Kidney epithelial cell (primary cell): ENCODE results near the gene MADCAM1. TPM values are rescaled to one million over a fixed set of nuclear protein-coding genes. Genes with fewer than 3 reads are reported as not detected.

Experiments
- DNase-seq: peaks from one replicate; pipeline ENCODE4 v3.0.0-alpha.2; 2010; ENCODE audit warnings: low read depth
- H3K27me3 ChIP-seq: 2 replicates; pipeline ENCODE4 v1.6.0; 2011; ENCODE audit warnings: low read length; ENCODE audit not compliant: control insufficient read depth, insufficient read depth
- H3K36me3 ChIP-seq: 2 replicates; pipeline ENCODE4 v1.5.1; 2011; ENCODE audit warnings: low read length; ENCODE audit not compliant: control insufficient read depth, insufficient read depth
- H3K4me3 ChIP-seq: 2 replicates; pipeline ENCODE4 v1.5.1; 2011; ENCODE audit warnings: low read depth, mild to moderate bottlenecking, control low read depth, low read length
- CTCF ChIP-seq: IDR thresholded peaks from 2 replicates; pipeline ENCODE4 v1.5.1; 2011; ENCODE audit warnings: mild to moderate bottlenecking, moderate library complexity, low read length, control low read depth, inconsistent platforms; ENCODE audit not compliant: insufficient read depth, poor library complexity, severe bottlenecking
- total RNA-seq: library from RNA; depleted of rRNA; stranded (reverse); fragments of >200 nt; gene quantifications from 2 replicates; pipeline ENCODE4 v1.2.3, GENCODE V29; 2015

MADCAM1 gene
- total RNA-seq, 1 donor from 2014 or later, result 0.46 TPM

- TF ChIP-seq CTCF, result no peak
- no peaks in the 10 kb centered on the region for H3K36me3 ChIP-seq
- peaks cover 11% of the 10 kb centered on the region for H3K27me3 ChIP-seq
- DNase-seq, result no peak
- H3K4me3 ChIP-seq, result no peak overlapping the region
Observed at GRCh38 chr19:483332-484072, 12.8 kb upstream of the MADCAM1 start.

DNA sequence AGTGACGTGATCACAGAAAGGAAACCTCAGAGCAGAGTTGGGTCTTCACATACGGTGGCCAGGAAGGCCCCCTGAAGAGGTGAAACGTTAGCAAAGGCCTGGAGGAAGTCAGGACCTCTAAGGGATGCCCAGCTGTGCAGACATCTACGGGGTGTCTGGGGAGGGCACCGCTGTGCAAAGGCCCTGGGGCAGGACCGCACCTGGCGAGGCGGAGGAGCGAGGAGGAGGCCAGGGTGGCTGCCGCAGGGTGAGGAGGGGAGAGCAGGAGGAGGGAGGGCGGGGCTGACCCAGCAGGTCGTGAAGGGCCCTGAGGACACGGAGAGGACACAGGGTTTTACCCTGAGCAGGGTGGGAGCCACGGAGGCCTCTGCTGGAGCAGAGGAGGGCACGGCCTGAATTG, 11.8 kb upstream of the MADCAM1 start:
- Histone ChIP-seq H3K4me3 (no peak overlapping the region), H3K36me3 (no peaks in the 10 kb centered on the region), H3K27me3 (peaks cover 9% of the 10 kb centered on the region)
- DNase-seq, result no peak
- TF ChIP-seq CTCF, result no peak

DNA sequence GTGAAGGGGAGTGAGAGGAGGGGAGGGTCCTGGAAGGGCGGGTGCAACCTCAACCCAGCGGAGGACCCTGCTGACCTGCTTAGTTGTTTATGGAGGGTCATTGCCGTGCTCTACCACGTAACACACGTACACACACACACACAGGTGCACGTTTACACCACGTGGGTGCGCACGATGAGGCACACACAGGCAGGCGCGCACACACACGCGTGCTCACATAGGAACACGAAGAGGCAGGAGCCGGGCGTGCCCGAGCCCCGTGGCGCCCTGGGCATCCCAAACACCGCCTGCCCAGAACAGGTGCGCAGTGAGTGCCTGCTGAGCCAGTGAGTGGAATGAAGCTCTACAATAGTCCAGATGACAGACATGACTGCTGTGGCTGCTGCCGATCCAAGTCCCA, 11.2 kb upstream of the MADCAM1 start:
- no peak overlapping the region for H3K4me3 ChIP-seq
- no peak for TF ChIP-seq CTCF
- DNase-seq, result no peak
- no peaks in the 10 kb centered on the region for H3K36me3 ChIP-seq
- H3K27me3 ChIP-seq, result peaks cover 9% of the 10 kb centered on the region

- no peak for DNase-seq
- TF ChIP-seq CTCF, result no peak
- H3K36me3 ChIP-seq, result no peaks in the 10 kb centered on the region
- no peak overlapping the region for H3K4me3 ChIP-seq
- H3K27me3 ChIP-seq, result peaks cover 9% of the 10 kb centered on the region
Observed at GRCh38 chr19:485583-486236, 10.6 kb upstream of the MADCAM1 start.

DNA sequence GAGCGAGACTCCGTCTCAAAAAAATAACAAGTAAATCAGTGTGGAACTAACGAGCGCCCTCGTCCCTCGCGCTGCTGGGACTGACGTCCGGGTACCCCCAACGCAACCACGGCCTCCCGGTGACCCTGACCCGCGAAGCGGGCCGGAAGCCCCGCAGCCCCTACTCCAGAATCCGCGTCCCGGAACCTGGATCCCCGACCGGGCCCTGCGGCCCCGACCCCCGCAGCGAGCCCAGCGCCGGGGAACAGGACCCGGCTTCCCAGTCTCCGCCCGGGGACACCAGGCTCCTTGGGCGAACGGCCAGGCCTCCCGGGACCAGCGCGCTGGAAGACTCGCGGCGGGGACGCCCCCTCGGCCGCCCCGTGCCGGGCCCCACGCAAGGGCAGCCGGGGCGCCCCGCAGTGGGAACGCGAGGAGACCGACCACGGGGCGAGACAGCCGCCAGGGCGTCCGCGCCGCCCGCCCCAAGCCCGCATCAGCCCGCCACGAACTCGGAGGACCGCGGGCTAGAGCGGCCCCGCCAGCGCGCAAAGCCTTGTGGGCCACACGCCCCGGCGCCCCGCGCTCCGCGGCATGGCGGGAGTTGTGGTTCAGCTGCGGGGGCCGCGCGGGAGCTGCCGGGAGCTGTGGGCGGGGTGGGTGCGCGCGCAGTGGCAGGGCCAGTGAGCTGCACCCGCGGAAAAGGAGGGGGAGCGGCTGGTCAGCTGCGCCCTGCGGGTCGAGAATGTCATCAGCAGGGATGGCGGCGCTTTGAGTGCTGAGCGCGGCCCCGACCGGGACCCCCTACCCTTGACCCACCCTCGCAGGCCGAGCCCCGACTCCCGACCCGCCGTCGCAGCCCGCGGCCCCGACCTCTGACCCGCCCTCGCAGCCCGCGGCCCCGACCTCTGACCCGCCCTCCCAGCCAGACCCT, 7.5 kb upstream of the MADCAM1 start:
- no peaks in the 10 kb centered on the region for H3K36me3 ChIP-seq
- peaks cover 9% of the 10 kb centered on the region for H3K27me3 ChIP-seq
- H3K4me3 ChIP-seq, result peak overlapping the region; percentile 88
- DNase-seq, result peak; percentile 67
- TF ChIP-seq CTCF, result no peak
